Stimulated activated CD8-positive, alpha-beta memory T cell treated with anti-CD3 and anti-CD28 coated beads, Interleukin-2, amount 100 ng/mL, for 48 hours (primary cell): ENCODE data around the gene POLR3B.

Source experiments
- DNase-seq, 2 donors: peaks; one replicate each; pipeline ENCODE4 v3.0.0-alpha.2; 2020; ENCODE audit warnings: low read depth in 2 of 2

Gene POLR3B

GRCh38 chr12:106551410-106551809 is 193.9 kb downstream of the POLR3B start:
- DNase-seq, result no peak

- no peak for DNase-seq
These were observed 194.7 kb downstream of the POLR3B start for GRCh38 chr12:106552228-106552627.
